ENCODE measurements around the gene SORBS2. TPM values are rescaled to one million over a fixed set of nuclear protein-coding genes. Genes with fewer than 3 reads are reported as not detected.

The SORBS2 gene
- total and polyA plus RNA-seq, 2 experiments from 2014 or later = 0.32 to 1.5 TPM

DNA sequence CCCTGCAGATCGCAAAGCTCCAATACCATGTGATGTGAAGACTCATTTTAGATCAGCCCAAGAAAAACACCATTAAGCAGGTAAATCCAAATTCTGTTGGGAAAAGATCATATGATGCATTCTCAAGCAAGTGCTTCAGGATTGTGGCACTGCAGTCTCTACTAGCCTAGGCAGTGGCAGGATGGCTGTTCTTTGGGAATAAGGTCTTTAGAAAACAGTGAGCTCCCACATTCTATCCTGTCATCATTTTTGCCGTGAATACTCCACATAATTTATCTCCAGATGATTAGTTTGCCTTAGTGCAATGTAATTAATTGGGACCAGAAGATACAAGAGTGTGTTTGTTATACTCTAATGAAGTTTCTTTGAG lies 18.9 kb downstream of the SORBS2 start:
- Histone ChIP-seq H4K20me1 (ENCODE audit: insufficient read depth) (no peaks in the 10 kb centered on the region), H3F3A (ENCODE audit: insufficient read depth) (peaks cover 5% of the 10 kb centered on the region; the same call in 1 of the 2 replicates), H3K9me3 (ENCODE audit: low read depth) (no peaks in the 10 kb centered on the region), H2AFZ (no peak overlapping the region), H3K9me2 (ENCODE audit: insufficient read depth) (no peaks in the 10 kb centered on the region), H3K27ac (no peak overlapping the region), H3K4me2 (ENCODE audit: unreplicated experiment) (no peak overlapping the region), H3K9ac (no peak overlapping the region), H3K79me2 (ENCODE audit: insufficient read depth) (no peaks in the 10 kb centered on the region), H3K4me3 (no peak overlapping the region), H3K36me3 (ENCODE audit: low read depth) (no peaks in the 10 kb centered on the region), H3K4me1 (ENCODE audit: insufficient read depth) (peaks cover 13% of the 10 kb centered on the region), H3K27me3 (replicated peaks; ENCODE audit: insufficient read depth) (no peaks in the 10 kb centered on the region)
- in situ Hi-C loops (cut with MboI) = no loop called here
- 55 to 56% methylated on average over 2 of the region's 2 CpGs for WGBS, 2 experiments (ENCODE audit: low coverage in 1 of 2, low lambda C conversion rate in 2 of 2, missing lambda C conversion rate in 2 of 2)
- no peak for DNase-seq
- no peak for TF ChIP-seq EZH2phosphoT487 (IDR thresholded peaks at IDR 0.05; ENCODE audit: insufficient read depth, low read depth)
- TF ChIP-seq EZH2 (IDR thresholded peaks at IDR 0.05; ENCODE audit: insufficient read depth, poor library complexity, severe bottlenecking) = no peak

DNA sequence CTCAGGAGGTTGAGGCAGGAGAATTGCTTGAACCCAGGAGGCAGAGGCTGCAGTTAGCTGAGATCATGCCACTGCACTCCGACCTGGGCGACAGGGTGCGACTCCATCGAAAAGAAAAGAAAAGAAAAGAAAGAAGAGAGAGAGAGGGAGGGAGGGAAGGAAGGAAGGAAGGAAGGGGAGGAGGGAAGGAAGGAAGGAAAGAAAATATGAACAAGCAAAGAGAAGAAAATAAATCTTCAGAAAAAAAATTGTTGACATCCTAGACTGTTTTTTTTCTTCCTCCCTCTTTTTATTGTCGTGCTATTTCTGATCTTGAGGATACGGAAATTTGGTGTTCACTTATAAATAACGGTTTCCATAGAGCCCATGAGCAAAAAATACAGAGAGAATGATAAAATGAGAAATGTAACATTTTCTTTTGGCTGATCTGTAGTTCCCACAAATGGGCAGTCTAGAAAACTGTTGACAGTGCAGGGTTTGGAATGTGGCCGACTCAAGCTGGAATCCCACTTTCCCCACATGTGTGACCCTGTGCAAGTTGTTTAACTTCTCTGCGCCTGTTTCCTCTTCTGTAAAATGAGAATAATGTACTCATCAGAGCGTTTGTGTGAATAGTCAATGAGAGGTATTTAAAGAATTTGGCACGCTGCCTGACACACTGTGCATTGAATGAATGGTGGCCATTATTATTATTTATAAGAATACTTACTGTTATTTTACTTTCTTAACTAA lies 19.4 kb downstream of the SORBS2 start:
- 52 to 54% methylated on average over 11 of the region's 11 CpGs for WGBS, 2 experiments (ENCODE audit: low coverage in 1 of 2, low lambda C conversion rate in 2 of 2, missing lambda C conversion rate in 2 of 2)

DNA sequence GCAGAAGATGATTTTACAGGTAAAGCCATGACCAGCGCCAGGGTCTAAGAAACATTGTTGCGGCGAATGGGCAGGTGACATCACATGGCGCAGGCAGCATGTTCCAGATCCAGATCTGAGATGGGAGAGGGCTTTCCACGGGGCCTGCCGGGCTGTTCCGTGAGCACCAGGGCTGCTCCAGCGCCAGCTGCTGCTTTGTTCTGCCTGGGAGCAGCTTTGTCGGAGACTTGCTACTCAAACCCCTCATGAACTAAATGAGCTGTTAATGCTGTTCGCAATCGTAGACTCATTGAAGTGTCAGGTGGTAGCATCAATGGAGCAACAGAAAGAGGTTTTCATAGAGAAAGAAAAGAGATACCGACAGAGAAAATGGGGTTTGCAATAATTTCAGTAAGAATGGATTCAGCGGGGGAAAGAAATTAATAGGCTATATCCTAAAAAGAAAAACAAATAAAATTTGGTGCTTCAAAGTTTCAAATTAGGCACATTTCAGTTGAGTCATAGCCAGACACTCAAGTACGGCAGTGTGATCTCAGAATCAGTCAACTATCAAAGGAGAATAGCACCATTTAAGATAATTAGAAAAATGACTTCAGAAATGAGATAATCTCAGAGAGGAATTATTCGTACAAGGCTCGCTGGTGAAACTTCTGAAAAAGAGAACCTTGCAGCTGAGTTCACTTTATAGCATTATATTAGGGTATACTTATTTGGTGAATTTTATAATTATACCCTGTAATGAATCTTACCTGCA lies 23.9 kb downstream of the SORBS2 start:
- WGBS, 2 experiments (ENCODE audit: low coverage in 1 of 2, low lambda C conversion rate in 2 of 2, missing lambda C conversion rate in 2 of 2) = 77 to 79% methylated on average over 16 of the region's 16 CpGs
- no peaks in the 10 kb centered on the region for H3K9me3 ChIP-seq (ENCODE audit: low read depth)
- in situ Hi-C loops (cut with MboI) = no loop called here
- no peaks in the 10 kb centered on the region for H4K20me1 ChIP-seq (ENCODE audit: insufficient read depth)
- no peak overlapping the region for H3K4me2 ChIP-seq (ENCODE audit: unreplicated experiment)
- no peak overlapping the region for H3K4me3 ChIP-seq
- peaks cover 13% of the 10 kb centered on the region for H3K4me1 ChIP-seq (ENCODE audit: insufficient read depth)
- H3K79me2 ChIP-seq (ENCODE audit: insufficient read depth) = no peaks in the 10 kb centered on the region
- no peak overlapping the region for H2AFZ ChIP-seq
- H3K9ac ChIP-seq = no peak overlapping the region
- no peak for TF ChIP-seq EZH2phosphoT487 (IDR thresholded peaks at IDR 0.05; ENCODE audit: insufficient read depth, low read depth)
- peaks cover 5% of the 10 kb centered on the region; the same call in 1 of the 2 replicates for H3F3A ChIP-seq (ENCODE audit: insufficient read depth)
- no peaks in the 10 kb centered on the region for H3K9me2 ChIP-seq (ENCODE audit: insufficient read depth)
- no peaks in the 10 kb centered on the region for H3K27me3 ChIP-seq (replicated peaks; ENCODE audit: insufficient read depth)
- no peak for DNase-seq
- H3K36me3 ChIP-seq (ENCODE audit: low read depth) = no peaks in the 10 kb centered on the region
- no peak overlapping the region for H3K27ac ChIP-seq

More for the DNA sequence above, 19.4 kb downstream of the SORBS2 start:
- Histone ChIP-seq H3F3A (ENCODE audit: insufficient read depth) (peaks cover 5% of the 10 kb centered on the region; the same call in 1 of the 2 replicates), H3K9me2 (ENCODE audit: insufficient read depth) (no peaks in the 10 kb centered on the region), H3K79me2 (ENCODE audit: insufficient read depth) (no peaks in the 10 kb centered on the region), H3K4me3 (no peak overlapping the region), H3K27ac (0 out of 2 replicates have a peak overlapping the region, but pooled peaks have one; percentile 6), H3K9me3 (ENCODE audit: low read depth) (no peaks in the 10 kb centered on the region), H3K36me3 (ENCODE audit: low read depth) (no peaks in the 10 kb centered on the region), H3K4me2 (ENCODE audit: unreplicated experiment) (peak overlapping the region; percentile 4), H4K20me1 (ENCODE audit: insufficient read depth) (no peaks in the 10 kb centered on the region), H3K4me1 (ENCODE audit: insufficient read depth) (peaks cover 13% of the 10 kb centered on the region), H2AFZ (no peak overlapping the region), H3K27me3 (replicated peaks; ENCODE audit: insufficient read depth) (no peaks in the 10 kb centered on the region), H3K9ac (no peak overlapping the region)
- TF ChIP-seq EZH2 (IDR thresholded peaks at IDR 0.05; ENCODE audit: insufficient read depth, poor library complexity, severe bottlenecking) (no peak), EZH2phosphoT487 (IDR thresholded peaks at IDR 0.05; ENCODE audit: insufficient read depth, low read depth) (no peak)
- DNase-seq = peak; percentile 81
- in situ Hi-C loops (cut with MboI) = no loop called here

DNA sequence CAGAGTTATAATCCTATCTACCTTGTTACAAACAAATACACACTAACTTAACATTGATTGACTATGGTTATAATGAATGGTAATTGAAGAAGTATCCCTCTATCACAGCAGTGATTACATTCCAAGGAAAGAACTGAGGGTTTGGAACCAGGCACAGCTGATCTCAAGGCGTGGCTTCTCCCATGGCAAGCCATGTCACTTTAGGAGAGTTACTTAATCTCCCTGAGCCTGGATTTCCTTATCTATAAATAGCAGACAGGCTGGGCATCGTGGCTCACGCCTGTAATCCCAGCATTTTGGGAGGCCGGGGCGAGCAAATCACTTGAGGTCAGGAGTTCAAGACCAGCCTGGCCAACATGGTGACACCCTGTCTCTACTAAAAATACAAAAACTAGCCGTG lies 25.6 kb downstream of the SORBS2 start:
- Histone ChIP-seq H2AFZ (no peak overlapping the region), H4K20me1 (ENCODE audit: insufficient read depth) (no peaks in the 10 kb centered on the region), H3K4me1 (ENCODE audit: insufficient read depth) (no peaks in the 10 kb centered on the region), H3K27ac (no peak overlapping the region), H3K4me3 (no peak overlapping the region), H3K9me3 (ENCODE audit: low read depth) (no peaks in the 10 kb centered on the region), H3K27me3 (replicated peaks; ENCODE audit: insufficient read depth) (no peaks in the 10 kb centered on the region), H3K9ac (no peak overlapping the region), H3K9me2 (ENCODE audit: insufficient read depth) (no peaks in the 10 kb centered on the region), H3K4me2 (ENCODE audit: unreplicated experiment) (no peak overlapping the region), H3K79me2 (ENCODE audit: insufficient read depth) (no peaks in the 10 kb centered on the region), H3F3A (ENCODE audit: insufficient read depth) (no peaks in the 10 kb centered on the region), H3K36me3 (ENCODE audit: low read depth) (no peaks in the 10 kb centered on the region)
- in situ Hi-C loops (cut with MboI) = no loop called here
- 62 to 63% methylated on average over 6 of the region's 6 CpGs for WGBS, 2 experiments (ENCODE audit: low coverage in 1 of 2, low lambda C conversion rate in 2 of 2, missing lambda C conversion rate in 2 of 2)
- DNase-seq = no peak
- TF ChIP-seq EZH2 (IDR thresholded peaks at IDR 0.05; ENCODE audit: insufficient read depth, poor library complexity, severe bottlenecking) (no peak), EZH2phosphoT487 (IDR thresholded peaks at IDR 0.05; ENCODE audit: insufficient read depth, low read depth) (no peak)

Data from GM23248 (cell line).